Measurements from ENCODE around the gene DUSP14. TPM values are rescaled to one million over a fixed set of nuclear protein-coding genes. Genes with fewer than 3 reads are reported as not detected.
A peak's percentile ranks its signal among the peaks of the same experiment; 100 is the strongest.

DUSP14 gene
- total RNA-seq, 3 donors from 2014 or later (not counting 1 experiment from before 2014, with no cell fraction given): 5.0 to 9.1 (median 5.3) TPM

DNA sequence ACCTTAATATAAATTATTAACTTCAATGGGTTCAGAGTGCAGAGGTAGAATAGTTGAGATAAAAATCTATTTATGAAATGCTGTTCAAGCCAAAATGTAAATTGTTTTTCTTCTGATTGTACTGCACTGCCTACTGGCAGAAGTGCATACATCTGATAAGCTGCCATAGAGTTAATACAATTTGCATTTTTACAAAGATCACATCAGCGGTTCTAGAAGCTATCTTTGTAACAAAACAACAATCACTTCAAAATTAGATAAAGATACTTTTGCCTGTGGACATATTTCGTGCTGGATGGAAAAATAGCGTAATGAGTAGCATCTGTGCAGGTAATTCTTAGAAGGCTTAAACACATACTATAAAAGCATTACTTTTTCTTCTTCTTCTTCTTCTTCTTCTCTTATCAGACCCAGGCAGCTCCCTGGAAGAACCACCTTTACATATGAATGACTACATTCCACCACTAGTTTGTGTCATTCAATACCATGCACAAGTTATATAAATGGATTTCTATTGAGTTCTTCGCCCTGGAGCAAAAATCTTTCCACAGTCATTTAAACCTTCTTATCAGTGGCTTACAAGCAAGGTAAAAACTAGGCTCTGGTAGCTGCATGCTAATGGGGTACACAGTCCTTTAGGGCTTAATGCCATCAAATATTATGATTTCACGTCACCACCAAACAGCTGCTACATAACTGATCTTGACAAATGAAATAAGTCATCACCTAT, 72.5 kb downstream of the DUSP14 start:
- no peaks in the 10 kb centered on the region for H3K9me3 ChIP-seq (ENCODE audit: control insufficient read depth, insufficient read depth, low read length)
- intact Hi-C loops (cut with micrococcal nuclease): no loop called here
- no peaks in the 10 kb centered on the region for H3K27me3 Mint-ChIP-seq (ENCODE audit: low read depth in 2 of 2)
- TF ChIP-seq, protein P1, sequence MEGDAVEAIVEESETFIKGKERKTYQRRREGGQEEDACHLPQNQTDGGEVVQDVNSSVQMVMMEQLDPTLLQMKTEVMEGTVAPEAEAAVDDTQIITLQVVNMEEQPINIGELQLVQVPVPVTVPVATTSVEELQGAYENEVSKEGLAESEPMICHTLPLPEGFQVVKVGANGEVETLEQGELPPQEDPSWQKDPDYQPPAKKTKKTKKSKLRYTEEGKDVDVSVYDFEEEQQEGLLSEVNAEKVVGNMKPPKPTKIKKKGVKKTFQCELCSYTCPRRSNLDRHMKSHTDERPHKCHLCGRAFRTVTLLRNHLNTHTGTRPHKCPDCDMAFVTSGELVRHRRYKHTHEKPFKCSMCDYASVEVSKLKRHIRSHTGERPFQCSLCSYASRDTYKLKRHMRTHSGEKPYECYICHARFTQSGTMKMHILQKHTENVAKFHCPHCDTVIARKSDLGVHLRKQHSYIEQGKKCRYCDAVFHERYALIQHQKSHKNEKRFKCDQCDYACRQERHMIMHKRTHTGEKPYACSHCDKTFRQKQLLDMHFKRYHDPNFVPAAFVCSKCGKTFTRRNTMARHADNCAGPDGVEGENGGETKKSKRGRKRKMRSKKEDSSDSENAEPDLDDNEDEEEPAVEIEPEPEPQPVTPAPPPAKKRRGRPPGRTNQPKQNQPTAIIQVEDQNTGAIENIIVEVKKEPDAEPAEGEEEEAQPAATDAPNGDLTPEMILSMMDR (IDR thresholded peaks at IDR 0.05): no peak
- no peak overlapping the region for H3K27ac ChIP-seq (ENCODE audit: low read length)
- H3K4me3 Mint-ChIP-seq: no peak overlapping the region
- peaks cover 15% of the 10 kb centered on the region for H3K36me3 Mint-ChIP-seq
- H3K4me1 ChIP-seq (ENCODE audit: control insufficient read depth, insufficient read depth, low read length): no peaks in the 10 kb centered on the region
- no peaks in the 10 kb centered on the region for H3K27me3 ChIP-seq (ENCODE audit: control insufficient read depth, insufficient read depth, low read length)
- H3K36me3 ChIP-seq (ENCODE audit: control insufficient read depth, insufficient read depth, low read length): peaks cover 72% of the 10 kb centered on the region
- ATAC-seq: no peak
- H3K27ac Mint-ChIP-seq: peak overlapping the region in 1 of 2 donors; percentile 48
- peaks cover 11 to 19% of the 10 kb centered on the region in 2 donors for H3K4me1 Mint-ChIP-seq
- DNase-seq: no peak
- 100% methylated on average over 5 of the region's 5 CpGs for WGBS (ENCODE audit: insufficient coverage)
- H3K9me3 Mint-ChIP-seq: no peaks in the 10 kb centered on the region
- no peak overlapping the region for H3K4me3 ChIP-seq (ENCODE audit: low read length)

Other genes with a start within 250 kb of the DUSP14 start
- not detected for gene C17orf78, start 113.9 kb upstream of the DUSP14 start, total RNA-seq
- gene ACACA, start 83.1 kb upstream of the DUSP14 start, total RNA-seq: 10 to 100 TPM; 22.9 to 23.9 (median 23.6) TPM
- 10 to 100 TPM; 14.8 to 28.1 (median 26.7) TPM for gene TADA2A, start 83.0 kb upstream of the DUSP14 start, total RNA-seq
- 100 to 1,000 TPM in 1 of 3 donors, 10 to 100 TPM in 2; 82.1 to 137 (median 88.2) TPM for gene SYNRG, start 119.5 kb downstream of the DUSP14 start, total RNA-seq
- gene DDX52, start 153.6 kb downstream of the DUSP14 start, total RNA-seq: 10 to 100 TPM; 39.1 to 47.5 (median 41.9) TPM

Measured in natural killer cell (primary cell).